ENCODE measurements around the gene CADM1.

Gene CADM1

GRCh38 chr11:115279813-115280761 lies 224.1 kb downstream of the CADM1 start:
- no peak for DNase-seq (ENCODE audit: low read depth)

GRCh38 chr11:115276799-115277198 lies 227.4 kb downstream of the CADM1 start:
- DNase-seq (ENCODE audit: low read depth) = no peak

GRCh38 chr11:115276191-115276590 lies 228.0 kb downstream of the CADM1 start:
- DNase-seq (ENCODE audit: low read depth) = no peak

GRCh38 chr11:115275045-115275444 lies 229.2 kb downstream of the CADM1 start:
- DNase-seq (ENCODE audit: low read depth) = no peak

- DNase-seq (ENCODE audit: low read depth) = no peak
These were observed 231.3 kb downstream of the CADM1 start for GRCh38 chr11:115272925-115273324.

- DNase-seq (ENCODE audit: low read depth) = no peak
These were observed 232.6 kb downstream of the CADM1 start for GRCh38 chr11:115271643-115272042.

GRCh38 chr11:115269191-115269950 lies 234.8 kb downstream of the CADM1 start:
- no peak for DNase-seq (ENCODE audit: low read depth)

- no peak for DNase-seq (ENCODE audit: low read depth)
These were observed 236.3 kb downstream of the CADM1 start for GRCh38 chr11:115267871-115268270.

GRCh38 chr11:115267238-115267781 lies 236.9 kb downstream of the CADM1 start:
- DNase-seq (ENCODE audit: low read depth) = no peak

GRCh38 chr11:115266066-115266639 lies 238.1 kb downstream of the CADM1 start:
- DNase-seq (ENCODE audit: low read depth) = no peak

GRCh38 chr11:115263799-115264656 lies 240.2 kb downstream of the CADM1 start:
- no peak for DNase-seq (ENCODE audit: low read depth)

GRCh38 chr11:115258216-115258615 lies 246.0 kb downstream of the CADM1 start:
- DNase-seq (ENCODE audit: low read depth) = no peak

GRCh38 chr11:115257678-115258077 lies 246.5 kb downstream of the CADM1 start:
- DNase-seq (ENCODE audit: low read depth) = no peak

- no peak for DNase-seq (ENCODE audit: low read depth)
These were observed 246.9 kb downstream of the CADM1 start for GRCh38 chr11:115257270-115257669.

GRCh38 chr11:115256397-115257197 lies 247.6 kb downstream of the CADM1 start:
- no peak for DNase-seq (ENCODE audit: low read depth)

GRCh38 chr11:115255006-115255762 lies 249.0 kb downstream of the CADM1 start:
- DNase-seq (ENCODE audit: low read depth) = no peak

GRCh38 chr11:115251126-115251525 lies 253.1 kb downstream of the CADM1 start:
- DNase-seq (ENCODE audit: low read depth) = no peak

- no peak for DNase-seq (ENCODE audit: low read depth)
These were observed 255.1 kb downstream of the CADM1 start for GRCh38 chr11:115249061-115249578.

GRCh38 chr11:115247953-115248352 lies 256.3 kb downstream of the CADM1 start:
- DNase-seq (ENCODE audit: low read depth) = no peak

GRCh38 chr11:115247361-115247760 lies 256.9 kb downstream of the CADM1 start:
- no peak for DNase-seq (ENCODE audit: low read depth)
